ENCODE data around the gene OSTN. TPM values are rescaled to one million over a fixed set of nuclear protein-coding genes. Genes with fewer than 3 reads are reported as not detected.

Gene OSTN
- polyA plus RNA-seq, 2 of the 4 experiments (the other 2 are of a cell fraction): not detected

- Histone ChIP-seq H3K27ac (no peak overlapping the region), H3K4me3 (no peak overlapping the region), H3K4me2 (no peak overlapping the region), H3K9me3 (no peaks in the 10 kb centered on the region), H3K4me1 (no peaks in the 10 kb centered on the region)
- ChIA-PET POLR2A (no interaction called here), CTCF (no interaction called here)
- DNase-seq (ENCODE audit: low read depth in 1 of 2, low spot score in 1 of 2) (no peak), FAIRE-seq (no peak), ATAC-seq (no peak)
- TF ChIP-seq MYC (IDR thresholded peaks at IDR 0.05; ENCODE audit: borderline replicate concordance, low read length): no peak
- no peak for TF ChIP-seq BHLHE40 (IDR thresholded peaks at IDR 0.05; ENCODE audit: low read depth, low read length)
- TF ChIP-seq PBX3 (IDR thresholded peaks at IDR 0.05): no peak
- TF ChIP-seq JUN (IDR thresholded peaks at IDR 0.05): no peak
- no peak for TF ChIP-seq CEBPB (IDR thresholded peaks at IDR 0.05)
- TF ChIP-seq ZFP36 (IDR thresholded peaks at IDR 0.05; ENCODE audit: borderline replicate concordance, partially characterized antibody): no peak
- no peak for TF ChIP-seq CTCF (IDR thresholded peaks at IDR 0.05)
- TF ChIP-seq E2F6 (IDR thresholded peaks at IDR 0.05; ENCODE audit: borderline replicate concordance, low read depth): no peak
- TF ChIP-seq POLR2A (IDR thresholded peaks at IDR 0.05; ENCODE audit: low read length): no peak
- no peak for TF ChIP-seq ZSCAN20 (CRISPR knock-in tag; IDR thresholded peaks at IDR 0.05)
- TF ChIP-seq MAFK (IDR thresholded peaks at IDR 0.05; ENCODE audit: partially characterized antibody): no peak
- TF ChIP-seq MAX (IDR thresholded peaks at IDR 0.05): no peak
- no peak for TF ChIP-seq NPAS2 (CRISPR knock-in tag; IDR thresholded peaks at IDR 0.05; ENCODE audit: borderline replicate concordance)
- no peak for TF ChIP-seq CHD2 (IDR thresholded peaks at IDR 0.05; ENCODE audit: low read length, partially characterized antibody)
- no peak for TF ChIP-seq EHF (CRISPR knock-in tag; IDR thresholded peaks at IDR 0.05)
- no peak for TF ChIP-seq ZNF302 (CRISPR knock-in tag; IDR thresholded peaks at IDR 0.05)
- TF ChIP-seq EHMT2 (IDR thresholded peaks at IDR 0.05; ENCODE audit: low read depth): no peak
- 70% methylated on average over 2 of the region's 2 CpGs for WGBS (ENCODE audit: missing lambda C conversion rate)
Measured at GRCh38 chr3:191283400-191283799, 84.4 kb downstream of the OSTN start.

- ChIA-PET CTCF (no interaction called here), POLR2A (no interaction called here)
- no peak overlapping the region for H3K4me3 ChIP-seq
- H3K4me1 ChIP-seq: no peaks in the 10 kb centered on the region
- DNase-seq (ENCODE audit: low read depth in 1 of 2, low spot score in 1 of 2) (no peak), ATAC-seq (no peak), FAIRE-seq (no peak)
- H3K4me2 ChIP-seq: no peak overlapping the region
- H3K9me3 ChIP-seq: no peaks in the 10 kb centered on the region
- 58% methylated on average over 4 of the region's 4 CpGs for WGBS (ENCODE audit: missing lambda C conversion rate)
- H3K27ac ChIP-seq: no peak overlapping the region
- TF ChIP-seq MAFK (IDR thresholded peaks at IDR 0.05; ENCODE audit: partially characterized antibody) (no peak), HMGXB4 (CRISPR knock-in tag; IDR thresholded peaks at IDR 0.05; ENCODE audit: borderline replicate concordance) (no peak), E2F6 (IDR thresholded peaks at IDR 0.05; ENCODE audit: borderline replicate concordance, low read depth) (no peak), ZC3H11A (IDR thresholded peaks at IDR 0.05) (no peak), PHF8 (IDR thresholded peaks at IDR 0.05; ENCODE audit: borderline replicate concordance, low read depth) (no peak), BCL3 (IDR thresholded peaks at IDR 0.05) (no peak), NR3C1 (IDR thresholded peaks at IDR 0.05) (no peak), FOSB (CRISPR knock-in tag; IDR thresholded peaks at IDR 0.05) (no peak), REST (IDR thresholded peaks at IDR 0.05) (no peak), CBX2 (IDR thresholded peaks at IDR 0.05; ENCODE audit: borderline replicate concordance, low read depth) (no peak), ZNF302 (CRISPR knock-in tag; IDR thresholded peaks at IDR 0.05) (no peak), NFE2L2 (conservative IDR thresholded peaks at IDR 0.05; ENCODE audit: low read length) (no peak)
Measured at GRCh38 chr3:191290311-191291025, 91.4 kb downstream of the OSTN start.

All from A549 (cell line).